Neuronal stem cell (in vitro differentiated cells): Measurements from ENCODE around the gene FBXO3.
A peak's percentile ranks its signal among the peaks of the same experiment; 100 is the strongest.

Source experiments
- DNase-seq: peaks from one replicate; pipeline ENCODE4 v3.0.0-alpha.2; 2013; ENCODE audit warnings: low spot score
- H2AFZ ChIP-seq: one replicate; pipeline ENCODE4 v1.6.1; 2013; ENCODE audit warnings: mild to moderate bottlenecking, low read length, inconsistent platforms
- H2AK5ac ChIP-seq: 2 replicates; pipeline ENCODE4 v1.6.1; 2013; ENCODE audit warnings: low read depth, mild to moderate bottlenecking, inconsistent platforms, low read length, moderate library complexity, mixed read lengths
- H2BK120ac ChIP-seq: 2 replicates; pipeline ENCODE4 v1.6.1; 2013; ENCODE audit warnings: low read depth, mild to moderate bottlenecking, inconsistent platforms, low read length, moderate library complexity, mixed read lengths
- H2BK12ac ChIP-seq: one replicate; pipeline ENCODE4 v1.6.1; 2013; ENCODE audit warnings: low read length, inconsistent platforms
- H2BK15ac ChIP-seq: 2 replicates; pipeline ENCODE4 v1.6.1; 2013; ENCODE audit warnings: mild to moderate bottlenecking, low read length, inconsistent platforms, mixed read lengths
- H2BK5ac ChIP-seq: one replicate; pipeline ENCODE4 v1.6.1; 2013; ENCODE audit warnings: inconsistent platforms, mild to moderate bottlenecking, low read length, moderate library complexity
- H3K14ac ChIP-seq: one replicate; pipeline ENCODE4 v1.6.1; 2013; ENCODE audit warnings: low read length, inconsistent platforms
- H3K18ac ChIP-seq: 2 replicates; pipeline ENCODE4 v1.6.1; 2013; ENCODE audit warnings: low read length, inconsistent platforms
- H3K23ac ChIP-seq: 2 replicates; pipeline ENCODE4 v1.6.1; 2013; ENCODE audit warnings: low read depth, mild to moderate bottlenecking, mixed read lengths, low read length, inconsistent platforms; ENCODE audit not compliant: poor library complexity
- H3K27ac ChIP-seq: replicated peaks from 3 replicates; pipeline ENCODE4 v1.5.1; 2013; ENCODE audit warnings: low read length, inconsistent platforms
- H3K27me3 ChIP-seq, 3 experiments: 2 replicates each; pipeline ENCODE4 v1.6.1; 2013; ENCODE audit warnings: low read length in 3 of 3, mild to moderate bottlenecking in 2 of 3, inconsistent platforms in 1 of 3, low read depth in 1 of 3, mixed read lengths in 1 of 3, moderate library complexity in 1 of 3; ENCODE audit not compliant: control insufficient read depth in 3 of 3, insufficient read depth in 3 of 3
- H3K36me3 ChIP-seq, 2 donors: replicated peaks in 1 of 2; 2 replicates each; pipeline ENCODE4 v1.6.1; 2013; ENCODE audit warnings: low read length in 2 of 2; ENCODE audit not compliant: control insufficient read depth in 2 of 2, insufficient read depth in 2 of 2
- H3K4ac ChIP-seq: 2 replicates; pipeline ENCODE4 v1.6.1; 2013; ENCODE audit warnings: inconsistent platforms, mild to moderate bottlenecking, low read length, moderate library complexity
- H3K4me1 ChIP-seq, 2 donors: 1 replicate in 1 of 2; 2 replicates in 1 of 2; pipeline ENCODE4 v1.6.1; 2013; ENCODE audit warnings: low read length in 2 of 2, low read depth in 1 of 2; ENCODE audit not compliant: control insufficient read depth in 2 of 2, insufficient read depth in 1 of 2
- H3K4me2 ChIP-seq: one replicate; pipeline ENCODE4 v1.6.1; 2013; ENCODE audit warnings: mild to moderate bottlenecking, low read length, inconsistent platforms; ENCODE audit not compliant: insufficient read depth, poor library complexity, severe bottlenecking
- H3K4me3 ChIP-seq, 2 donors: 2 replicates each; pipeline ENCODE4 v1.5.1; 2013; ENCODE audit warnings: low read length in 2 of 2, mild to moderate bottlenecking in 2 of 2, inconsistent platforms in 1 of 2, moderate library complexity in 1 of 2
- H3K79me1 ChIP-seq: one replicate; pipeline ENCODE4 v1.6.1; 2013; ENCODE audit warnings: low read depth, mild to moderate bottlenecking, inconsistent platforms, low read length, moderate library complexity
- H3K9ac ChIP-seq: one replicate; pipeline ENCODE4 v1.6.1; 2013; ENCODE audit warnings: mild to moderate bottlenecking, low read depth, low read length, inconsistent platforms; ENCODE audit not compliant: poor library complexity
- H3K9me3 ChIP-seq, 2 donors: replicated peaks in 1 of 2; 2 replicates each; pipeline versions ENCODE3 to v1.6.1; 2013; ENCODE audit warnings: low read length in 2 of 2, mild to moderate bottlenecking in 2 of 2, inconsistent platforms in 1 of 2, low read depth in 1 of 2, mixed read lengths in 1 of 2, moderate library complexity in 1 of 2; ENCODE audit not compliant: control insufficient read depth in 2 of 2, insufficient read depth in 1 of 2
- H4K8ac ChIP-seq: one replicate; pipeline ENCODE4 v1.6.1; 2013; ENCODE audit warnings: low read depth, mild to moderate bottlenecking, inconsistent platforms, low read length, moderate library complexity
- H4K91ac ChIP-seq: one replicate; pipeline ENCODE4 v1.6.1; 2013; ENCODE audit warnings: low read length, low read depth, mild to moderate bottlenecking, inconsistent platforms; ENCODE audit not compliant: poor library complexity
- WGBS, 2 donors: extraction: QIAGEN DNeasy Blood & Tissue Kit; methylation state at CpG; one replicate each; pipeline ENCODE4 v1.1.7; 2013; ENCODE audit warnings: missing lambda C conversion rate in 2 of 2, mixed read lengths in 1 of 2; ENCODE audit not compliant: insufficient read length in 2 of 2, insufficient replicate concordance in 1 of 2; ENCODE audit errors: extremely low coverage in 2 of 2; 5-methylcytosine and 5-hydroxymethylcytosine counted together

The FBXO3 gene

DNA sequence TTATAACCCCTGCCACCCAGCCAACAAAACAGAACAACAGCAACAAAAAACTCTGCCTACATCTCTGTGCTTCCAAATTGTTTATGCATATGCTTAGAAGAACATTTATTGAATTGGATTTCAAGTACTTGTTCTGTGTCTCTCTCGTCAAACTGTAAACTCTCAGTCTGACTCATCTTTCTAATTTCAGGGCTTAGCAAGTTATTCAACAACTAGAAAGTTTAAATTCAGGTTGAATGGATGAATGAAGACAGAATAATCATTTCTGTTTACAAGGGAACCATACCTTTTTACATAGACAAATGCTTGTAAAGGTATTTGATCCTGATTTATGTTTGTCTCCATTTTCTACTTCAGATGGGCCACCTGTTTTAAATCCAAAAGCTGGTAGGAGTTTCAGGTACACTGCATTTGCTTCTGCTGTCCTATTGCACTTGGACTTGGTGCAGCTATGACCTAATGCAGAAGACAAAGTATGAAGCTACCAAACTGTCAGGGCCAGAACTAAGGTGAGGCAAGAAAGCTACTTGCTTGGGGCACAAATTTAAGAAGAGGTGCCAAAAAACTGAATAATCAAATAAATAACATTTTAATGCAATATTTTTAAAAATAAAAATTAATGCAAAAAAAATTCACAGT lies 1.6 kb upstream of the FBXO3 start:
- Histone ChIP-seq H3K36me3 (no peaks in the 10 kb centered on the region), H4K91ac (no peak overlapping the region), H3K4me1 (peaks cover 14% of the 10 kb centered on the region in 2 donors), H3K27ac (no peak overlapping the region), H2BK15ac (no peak overlapping the region), H3K79me1 (peaks cover 8% of the 10 kb centered on the region), H3K4me2 (no peak overlapping the region), H3K4me3 (no peak overlapping the region), H2BK5ac (no peak overlapping the region), H2BK120ac (no peak overlapping the region), H3K18ac (no peak overlapping the region), H4K8ac (no peak overlapping the region), H3K14ac (no peak overlapping the region), H3K4ac (no peak overlapping the region), H2AFZ (no peak overlapping the region), H3K27me3 (peaks cover 0 to 55% (median 9%) of the 10 kb centered on the region in 3 experiments), H3K9me3 (no peaks in the 10 kb centered on the region), H3K23ac (no peak overlapping the region), H3K9ac (no peak overlapping the region), H2BK12ac (no peak overlapping the region), H2AK5ac (no peak overlapping the region)
- WGBS, 2 donors: no CpG with 5 or more reads among the region's 1 CpG
- DNase-seq: no peak

DNA sequence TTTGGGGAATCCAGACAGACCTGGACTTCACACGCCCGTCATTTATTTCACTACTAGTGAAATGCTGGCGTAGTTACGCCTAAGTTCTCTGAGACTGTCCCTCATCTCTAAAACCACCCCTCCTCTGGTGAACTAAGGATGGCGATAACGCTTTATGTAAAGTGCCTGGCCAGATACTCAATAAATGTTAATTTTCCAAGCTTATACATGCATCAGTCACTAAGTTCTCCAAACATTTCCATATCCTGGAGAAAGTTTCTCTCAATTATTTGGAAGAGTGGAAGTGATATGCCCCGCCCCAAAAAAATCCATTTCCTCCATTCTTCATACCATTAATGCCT lies 1.1 kb upstream of the FBXO3 start:
- H2AFZ ChIP-seq: no peak overlapping the region
- H3K9ac ChIP-seq: no peak overlapping the region
- no peak overlapping the region for H4K8ac ChIP-seq
- peaks cover 8% of the 10 kb centered on the region for H3K79me1 ChIP-seq
- H3K27me3 ChIP-seq: peaks cover 0 to 50% (median 9%) of the 10 kb centered on the region in 3 experiments
- H4K91ac ChIP-seq: no peak overlapping the region
- H2AK5ac ChIP-seq: no peak overlapping the region
- H3K4me3 ChIP-seq: no peak overlapping the region
- H2BK15ac ChIP-seq: no peak overlapping the region
- H3K4me2 ChIP-seq: no peak overlapping the region
- H3K9me3 ChIP-seq: no peaks in the 10 kb centered on the region
- H3K18ac ChIP-seq: no peak overlapping the region
- WGBS, 2 donors: no CpG with 5 or more reads among the region's 7 CpGs
- H3K14ac ChIP-seq: no peak overlapping the region
- no peak overlapping the region for H2BK12ac ChIP-seq
- H2BK120ac ChIP-seq: no peak overlapping the region
- no peak for DNase-seq
- H2BK5ac ChIP-seq: no peak overlapping the region
- H3K4ac ChIP-seq: no peak overlapping the region
- H3K23ac ChIP-seq: no peak overlapping the region
- H3K4me1 ChIP-seq: peaks cover 14% of the 10 kb centered on the region in 2 donors
- H3K36me3 ChIP-seq: no peaks in the 10 kb centered on the region
- H3K27ac ChIP-seq: no peak overlapping the region

DNA sequence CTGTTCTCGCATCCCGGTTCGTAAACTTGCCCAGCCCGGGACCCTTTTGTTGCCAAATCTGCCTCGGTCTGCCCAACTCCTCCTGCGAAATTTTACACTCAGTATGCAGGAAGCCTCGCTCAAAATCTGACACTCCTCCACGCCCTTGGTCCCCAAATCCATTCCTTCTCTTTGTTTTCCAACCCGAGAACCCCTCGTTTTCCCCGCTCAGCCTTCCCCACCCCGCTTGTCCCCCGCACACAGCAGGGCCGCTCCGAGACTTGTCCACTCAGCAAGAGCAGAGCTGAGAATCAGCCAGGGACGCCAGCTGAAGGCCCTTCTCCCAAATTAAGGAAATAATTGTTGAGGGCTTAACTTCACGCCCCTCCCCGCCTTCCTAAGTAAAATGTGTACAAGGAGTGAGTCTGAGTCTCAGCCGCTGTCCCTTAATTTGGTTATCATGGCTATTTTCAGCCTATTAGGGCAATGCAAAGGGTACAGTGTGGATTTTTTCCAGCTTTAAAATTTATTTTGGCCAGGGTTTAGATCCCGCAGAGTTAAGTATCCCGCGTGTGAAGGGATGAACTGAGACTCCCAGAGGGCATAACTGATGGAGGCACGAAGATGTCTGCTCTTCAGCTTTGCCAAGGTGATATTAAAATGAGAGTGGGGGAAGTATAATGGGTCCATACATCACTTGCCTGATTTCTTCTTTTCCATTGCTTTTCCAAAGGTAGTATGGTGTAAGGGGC lies 581 bp upstream of the FBXO3 start:
- Histone ChIP-seq H3K4me3 (peak overlapping the region; percentile 85 to 91), H3K79me1 (peaks cover 8% of the 10 kb centered on the region), H3K9ac (peak overlapping the region; percentile 79), H2BK12ac (no peak overlapping the region), H2BK15ac (no peak overlapping the region), H2BK120ac (no peak overlapping the region), H2AFZ (peak overlapping the region; percentile 93), H3K9me3 (no peaks in the 10 kb centered on the region), H2AK5ac (no peak overlapping the region), H3K4me2 (peak overlapping the region; percentile 99), H4K8ac (no peak overlapping the region), H3K4ac (no peak overlapping the region), H3K36me3 (peaks cover 0 to under 1% of the 10 kb centered on the region in 2 donors), H3K14ac (no peak overlapping the region), H3K27ac (no peak overlapping the region), H3K27me3 (peaks cover 0 to 45% (median 9%) of the 10 kb centered on the region in 3 experiments), H2BK5ac (peak overlapping the region; percentile 73), H3K18ac (peak overlapping the region; percentile 88), H3K4me1 (peaks cover 10 to 13% of the 10 kb centered on the region in 2 donors), H3K23ac (peak overlapping the region; percentile 75), H4K91ac (no peak overlapping the region)
- no peak for DNase-seq
- no CpG with 5 or more reads among the region's 23 CpGs for WGBS, 2 donors

GRCh38 chr11:33773404-33773986 lies 825 bp downstream of the FBXO3 start:
- no CpG with 5 or more reads among the region's 22 CpGs for WGBS, 2 donors
- H3K4me2 ChIP-seq: peak overlapping the region; percentile 95
- no peak overlapping the region for H3K4ac ChIP-seq
- peak overlapping the region; percentile 95 for H3K9ac ChIP-seq
- H4K8ac ChIP-seq: no peak overlapping the region
- H2BK12ac ChIP-seq: no peak overlapping the region
- no peak overlapping the region for H4K91ac ChIP-seq
- peak overlapping the region; percentile 6 for H2BK15ac ChIP-seq
- H2BK5ac ChIP-seq: peak overlapping the region; percentile 67
- H3K18ac ChIP-seq: peak overlapping the region; percentile 75
- H2AK5ac ChIP-seq: peak overlapping the region; percentile 85
- peak overlapping the region; percentile 91 to 94 for H3K4me3 ChIP-seq
- H3K27me3 ChIP-seq: peaks cover 0 to 37% (median 9%) of the 10 kb centered on the region in 3 experiments
- H3K27ac ChIP-seq: no peak overlapping the region
- H2BK120ac ChIP-seq: no peak overlapping the region
- H3K23ac ChIP-seq: peak overlapping the region; percentile 75
- H3K14ac ChIP-seq: no peak overlapping the region
- peaks cover 9% of the 10 kb centered on the region in 2 donors for H3K4me1 ChIP-seq
- peaks cover 8% of the 10 kb centered on the region for H3K79me1 ChIP-seq
- peak overlapping the region; percentile 93 for H2AFZ ChIP-seq
- H3K36me3 ChIP-seq: peaks cover 0 to 11% of the 10 kb centered on the region in 2 donors
- DNase-seq: no peak
- no peaks in the 10 kb centered on the region for H3K9me3 ChIP-seq
